Measurements from ENCODE around the gene IL17RA. TPM values are rescaled to one million over a fixed set of nuclear protein-coding genes. Genes with fewer than 3 reads are reported as not detected.

IL17RA gene
- total RNA-seq, 1 experiment from 2014 or later: 6.9 TPM

DNA sequence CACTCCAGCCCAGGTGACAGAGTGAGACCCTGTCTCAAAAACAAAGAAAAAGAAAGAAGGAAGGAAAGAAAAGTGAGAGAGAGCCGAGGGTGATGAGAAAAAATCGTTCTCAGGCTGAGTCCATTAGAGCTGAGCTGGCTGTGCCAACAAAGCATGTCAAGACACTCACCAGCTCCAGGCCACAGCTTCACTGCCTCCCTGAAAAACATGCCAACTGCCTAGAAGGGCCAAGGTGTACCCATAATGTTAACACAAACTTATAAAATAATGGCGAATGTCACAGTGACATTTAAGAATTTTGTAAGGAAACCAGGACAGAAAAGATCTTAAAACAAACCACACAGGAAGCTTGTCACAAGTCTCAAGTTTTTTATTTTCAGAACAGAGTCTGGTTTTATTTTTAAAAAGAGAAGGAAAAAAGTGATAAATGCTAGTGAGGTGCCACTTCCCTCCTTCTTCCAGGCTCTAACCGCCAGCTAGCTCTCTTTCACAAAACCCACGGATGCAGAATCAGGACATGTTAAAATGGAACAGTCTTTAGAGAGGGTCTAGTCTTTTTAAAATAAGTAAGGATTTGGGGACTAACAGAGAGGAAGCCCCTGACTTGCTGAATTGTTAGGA lies 31.3 kb downstream of the IL17RA start:
- in situ Hi-C loops (cut with HindIII; ENCODE audit: low pct_unique_long_range_greater_than_20kb, low sequenced_read_pairs): no loop called here
- no peak for DNase-seq (ENCODE audit: low read depth)

- in situ Hi-C loops (cut with HindIII; ENCODE audit: low pct_unique_long_range_greater_than_20kb, low sequenced_read_pairs): no loop called here
- no peak for DNase-seq (ENCODE audit: low read depth)
These were observed 32.0 kb downstream of the IL17RA start for GRCh38 chr22:17116572-17117330.

DNA sequence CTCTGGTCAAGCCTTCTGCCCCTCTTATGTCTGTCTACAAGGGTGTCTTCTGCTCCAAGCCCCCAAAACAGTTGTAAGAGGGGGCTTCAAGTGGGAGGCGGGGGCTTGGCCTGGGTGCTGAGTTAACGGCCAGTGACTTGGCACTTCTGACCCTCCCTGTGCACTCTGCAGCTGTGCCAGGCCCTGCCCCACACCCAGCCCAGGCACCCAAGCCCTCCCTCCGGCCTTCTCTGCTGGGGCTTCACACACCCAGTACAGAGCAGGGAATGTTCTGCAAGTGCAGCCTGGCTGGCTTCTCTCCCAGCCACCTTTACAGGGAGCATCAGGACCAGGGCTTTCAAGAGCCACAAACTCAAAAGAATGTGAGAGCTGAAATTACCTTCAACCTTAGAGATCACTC lies 32.6 kb downstream of the IL17RA start:
- no peak for DNase-seq (ENCODE audit: low read depth)
- in situ Hi-C loops (cut with HindIII; ENCODE audit: low pct_unique_long_range_greater_than_20kb, low sequenced_read_pairs): no loop called here

- no peak for DNase-seq (ENCODE audit: low read depth)
- in situ Hi-C loops (cut with HindIII; ENCODE audit: low pct_unique_long_range_greater_than_20kb, low sequenced_read_pairs): no loop called here
These were observed 33.1 kb downstream of the IL17RA start for GRCh38 chr22:17117890-17118289.

- in situ Hi-C loops (cut with HindIII; ENCODE audit: low pct_unique_long_range_greater_than_20kb, low sequenced_read_pairs): no loop called here
- DNase-seq (ENCODE audit: low read depth): no peak
These were observed 33.5 kb downstream of the IL17RA start for GRCh38 chr22:17118342-17118741.

GRCh38 chr22:17119481-17120202 lies 34.8 kb downstream of the IL17RA start:
- in situ Hi-C loops (cut with HindIII; ENCODE audit: low pct_unique_long_range_greater_than_20kb, low sequenced_read_pairs): no loop called here
- DNase-seq (ENCODE audit: low read depth): no peak

- DNase-seq (ENCODE audit: low read depth): peak; percentile 71
- in situ Hi-C loops (cut with HindIII; ENCODE audit: low pct_unique_long_range_greater_than_20kb, low sequenced_read_pairs): no loop called here
These were observed 35.5 kb downstream of the IL17RA start for GRCh38 chr22:17120281-17120680.

GRCh38 chr22:17120711-17121232 lies 36.0 kb downstream of the IL17RA start:
- in situ Hi-C loops (cut with HindIII; ENCODE audit: low pct_unique_long_range_greater_than_20kb, low sequenced_read_pairs): no loop called here
- DNase-seq (ENCODE audit: low read depth): peak; percentile 50

DNA sequence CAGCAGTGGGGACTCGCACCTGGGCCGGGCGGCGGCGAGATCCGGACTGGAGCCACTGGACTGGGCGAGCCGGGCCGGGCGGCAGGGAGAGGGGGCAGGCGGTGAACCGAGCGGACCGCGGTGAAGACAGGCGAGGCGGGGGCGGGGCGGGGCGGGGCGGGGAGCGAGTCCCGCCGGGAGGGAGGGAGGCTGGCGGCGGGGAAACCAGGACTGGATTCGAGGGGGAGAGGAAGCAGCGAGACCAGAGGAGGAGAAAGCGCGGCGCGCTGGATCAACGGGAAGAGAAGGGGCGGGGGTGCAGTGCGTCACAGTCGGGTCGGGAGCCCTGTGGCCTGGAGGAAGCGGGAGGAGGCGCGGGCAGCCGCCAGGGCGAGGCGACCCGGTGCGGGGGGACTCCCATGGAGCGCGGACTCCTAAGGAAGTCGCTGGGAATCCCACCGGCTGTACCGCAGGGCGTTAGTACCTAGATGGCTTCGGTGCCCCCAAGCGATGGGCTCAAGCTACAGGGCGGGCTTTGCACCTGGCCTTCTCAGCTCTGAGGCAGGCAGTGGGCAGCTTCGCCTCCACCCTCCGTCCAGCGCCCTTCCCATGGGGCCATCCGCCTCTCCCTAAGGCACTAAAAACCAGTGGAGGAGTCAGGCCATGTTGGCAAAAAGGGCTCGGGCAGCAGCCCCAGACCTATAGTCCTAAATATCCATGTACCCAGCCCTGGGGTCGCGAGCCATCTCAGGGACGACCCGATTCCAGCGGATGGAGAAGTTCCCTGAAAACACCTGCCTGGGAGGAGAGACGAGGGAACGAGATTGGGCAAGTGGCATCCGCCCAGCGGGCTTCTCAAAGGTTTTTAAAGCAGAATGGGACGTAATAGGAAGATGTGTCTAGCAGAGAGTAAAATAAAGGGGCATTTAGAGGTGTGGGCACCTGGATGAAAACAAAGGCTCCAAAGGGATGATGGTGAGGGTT lies 36.7 kb downstream of the IL17RA start, which contains the start of gene TMEM121B:
Gene TMEM121B (minus strand): TSS at position 128 of the 963 bp plus-strand sequence. CDS start 233 bp downstream, outside the sequence.
- in situ Hi-C loops (cut with HindIII; ENCODE audit: low pct_unique_long_range_greater_than_20kb, low sequenced_read_pairs): no loop called here
- DNase-seq (ENCODE audit: low read depth): peak; percentile 76

DNA sequence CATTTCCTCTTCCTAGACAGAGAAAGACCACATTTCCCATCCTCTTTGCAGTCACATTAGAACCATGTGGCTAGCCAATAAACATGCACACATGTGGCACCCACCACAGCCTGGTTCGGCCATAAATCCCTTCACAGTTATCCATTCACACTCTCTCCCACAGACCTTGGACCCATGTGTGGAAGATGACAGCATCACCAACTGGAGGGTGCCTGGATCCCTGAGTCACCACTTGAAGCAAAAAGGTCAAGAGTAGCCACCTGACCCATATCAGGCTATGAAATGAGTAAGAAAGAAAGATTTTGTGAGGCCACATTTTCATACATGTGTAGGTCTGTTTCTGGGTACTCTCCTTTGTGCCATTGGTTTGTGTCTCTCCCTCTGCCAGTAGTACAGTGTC lies 45.4 kb downstream of the IL17RA start:
- in situ Hi-C loops (cut with HindIII; ENCODE audit: low pct_unique_long_range_greater_than_20kb, low sequenced_read_pairs): no loop called here
- peak; percentile 14 for DNase-seq (ENCODE audit: low read depth)

DNA sequence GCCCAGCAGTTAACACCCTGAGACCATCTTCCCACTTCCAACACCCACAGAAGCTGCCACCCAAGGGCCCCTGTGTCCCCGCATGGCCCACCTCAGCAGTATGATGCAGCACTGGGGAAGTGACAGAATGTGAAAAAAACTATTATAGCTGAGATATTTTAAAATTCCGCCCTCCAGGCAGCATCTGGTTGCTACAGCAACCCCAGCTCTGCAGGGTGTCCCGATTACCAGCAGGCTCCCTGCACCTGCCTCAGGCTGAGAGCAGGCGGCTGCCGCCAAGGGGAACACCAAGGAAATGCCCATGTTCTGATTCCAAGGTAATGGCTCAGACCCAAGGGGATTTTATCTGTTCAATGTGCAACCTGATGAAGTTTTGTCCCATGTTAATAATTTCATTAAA lies 46.9 kb downstream of the IL17RA start:
- in situ Hi-C loops (cut with HindIII; ENCODE audit: low pct_unique_long_range_greater_than_20kb, low sequenced_read_pairs): no loop called here
- DNase-seq (ENCODE audit: low read depth): no peak

DNA sequence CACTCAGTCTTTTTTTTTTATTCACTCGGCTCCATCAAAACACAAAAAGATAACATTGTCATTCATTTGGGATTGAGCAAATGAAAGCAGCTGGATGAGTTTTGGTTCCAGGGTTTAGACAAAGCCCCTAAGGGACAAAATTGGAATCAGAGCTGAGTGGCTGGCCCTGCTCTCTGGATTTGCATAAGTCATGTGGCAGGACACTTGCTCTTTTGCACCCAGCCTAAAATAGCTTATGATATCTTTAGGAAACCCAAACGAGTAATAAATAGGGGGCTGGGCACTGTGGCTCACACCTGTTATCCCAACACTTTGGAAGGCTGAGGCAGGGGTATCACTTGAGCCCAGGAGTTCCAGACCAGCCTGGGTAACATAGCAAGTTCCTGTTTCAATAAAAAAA lies 47.3 kb downstream of the IL17RA start:
- in situ Hi-C loops (cut with HindIII; ENCODE audit: low pct_unique_long_range_greater_than_20kb, low sequenced_read_pairs): no loop called here

GRCh38 chr22:17133137-17133536 lies 48.3 kb downstream of the IL17RA start:
- no peak for DNase-seq (ENCODE audit: low read depth)
- in situ Hi-C loops (cut with HindIII; ENCODE audit: low pct_unique_long_range_greater_than_20kb, low sequenced_read_pairs): no loop called here

More for the DNA sequence above, 47.3 kb downstream of the IL17RA start:
- no peak for DNase-seq (ENCODE audit: low read depth)

GRCh38 chr22:17135153-17135760 lies 50.5 kb downstream of the IL17RA start:
- no peak for DNase-seq (ENCODE audit: low read depth)
- in situ Hi-C loops (cut with HindIII; ENCODE audit: low pct_unique_long_range_greater_than_20kb, low sequenced_read_pairs): no loop called here

GRCh38 chr22:17137170-17137569 lies 52.4 kb downstream of the IL17RA start:
- DNase-seq (ENCODE audit: low read depth): no peak
- in situ Hi-C loops (cut with HindIII; ENCODE audit: low pct_unique_long_range_greater_than_20kb, low sequenced_read_pairs): no loop called here

- in situ Hi-C loops (cut with HindIII; ENCODE audit: low pct_unique_long_range_greater_than_20kb, low sequenced_read_pairs): no loop called here
These were observed 53.1 kb downstream of the IL17RA start for GRCh38 chr22:17137861-17138425.

GRCh38 chr22:17138513-17138912 lies 53.7 kb downstream of the IL17RA start:
- in situ Hi-C loops (cut with HindIII; ENCODE audit: low pct_unique_long_range_greater_than_20kb, low sequenced_read_pairs): no loop called here
- DNase-seq (ENCODE audit: low read depth): no peak

More at GRCh38 chr22:17137861-17138425, 53.1 kb downstream of the IL17RA start:
- no peak for DNase-seq (ENCODE audit: low read depth)

All from Caki2 (cell line).